Right lobe of liver (tissue), 6 donors: ENCODE results near the gene ARHGAP36. TPM values are rescaled to one million over a fixed set of nuclear protein-coding genes. Genes with fewer than 3 reads are reported as not detected.

ENCODE experiments used
- ATAC-seq, 4 donors: fragments of 200-7000 bp; cut with Tn5 transposase; one replicate each; pipeline ENCODE4 v1.9.1; 2020; ENCODE audit warnings: mild to moderate bottlenecking in 4 of 4, moderate library complexity in 4 of 4
- DNase-seq, 3 donors: peaks; one replicate each; pipeline ENCODE4 v3.0.0-alpha.2; 2020
- H3K27ac ChIP-seq, 3 donors: fragments of 200-600 bp; one replicate each; pipeline ENCODE4 v1.8.0; 2022
- H3K27me3 ChIP-seq, 2 donors: fragments of 200-600 bp; one replicate each; pipeline ENCODE4 v1.8.0; 2022
- H3K36me3 ChIP-seq, 4 donors: fragments of 200-600 bp; sonication (generic) in 1 of 4; one replicate each; pipeline versions ENCODE4 v1.5.1 to v1.8.0; 2017 to 2022; ENCODE audit warnings: control low read depth in 1 of 4
- H3K4me1 ChIP-seq, 4 donors: fragments of 200-600 bp; sonication (generic) in 1 of 4; one replicate each; pipeline versions ENCODE4 v1.5.1 to v1.8.0; 2017 to 2022; ENCODE audit warnings: control low read depth in 1 of 4
- H3K4me3 ChIP-seq, 3 donors: fragments of 200-600 bp; one replicate each; pipeline ENCODE4 v1.8.0; 2022
- H3K9me3 ChIP-seq, 4 donors: fragments of 200-600 bp; sonication (generic) in 1 of 4; one replicate each; pipeline versions ENCODE4 v1.5.1 to v1.8.0; 2017 to 2022; ENCODE audit warnings: control low read depth in 1 of 4
- POLR2A ChIP-seq: fragments of 450-650 bp; IDR thresholded peaks from one replicate; pipeline ENCODE4 v1.6.1; 2017; ENCODE audit warnings: antibody characterized with exemption, mild to moderate bottlenecking
- WGBS: methylation state at CpG from one replicate; pipeline ENCODE4 v1.1.6; 2018; ENCODE audit warnings: low coverage, low lambda C conversion rate; ENCODE audit not compliant: insufficient coverage; ENCODE audit errors: missing lambda C conversion rate; 5-methylcytosine and 5-hydroxymethylcytosine counted together
- intact Hi-C, 2 donors: fragments of 100-400 bp; cut with DNase I; formaldehyde crosslinking; loops; one replicate each; pipeline versions ENCODE4 v1.11.2 to v1.14.1; 2022
- total RNA-seq, 6 experiments: library from RNA; depleted of rRNA in 2 of 6; stranded (reverse); fragments of >200 nt in 2 of 6; fragmentation: NEBNext Ultra II Directional in 3 of 6; extraction: Animal tissue kit (Norgen Biotek cat#: 25700) in 3 of 6; gene quantifications; one replicate each; pipeline versions ENCODE4 v1.1.0 to v1.2.4, GENCODE V29; 2016 to 2023
- TF ChIP-seq, protein P1 (sequence below), 4 donors: fragments of 200-600 bp in 3 of 4; fragments of 450-650 bp in 1 of 4; IDR thresholded peaks; one replicate each; pipeline versions ENCODE4 v1.5.1 to v1.8.0; 2016 to 2022; ENCODE audit warnings: antibody characterized with exemption in 4 of 4, mild to moderate bottlenecking in 2 of 4
- donor health status: DM: no; HTN: yes; CAD: no.
- donor health status: DM: no; HTN: no; CAD: no.
- donor health status: DM: no; HTN: no; CAD: no.
- donor health status: DM: no; HTN: yes; CAD: no.
- donor health status: DM: no; HTN: yes; CAD: no.

Gene ARHGAP36
- total RNA-seq, 6 experiments from 2014 or later: not detected

DNA sequence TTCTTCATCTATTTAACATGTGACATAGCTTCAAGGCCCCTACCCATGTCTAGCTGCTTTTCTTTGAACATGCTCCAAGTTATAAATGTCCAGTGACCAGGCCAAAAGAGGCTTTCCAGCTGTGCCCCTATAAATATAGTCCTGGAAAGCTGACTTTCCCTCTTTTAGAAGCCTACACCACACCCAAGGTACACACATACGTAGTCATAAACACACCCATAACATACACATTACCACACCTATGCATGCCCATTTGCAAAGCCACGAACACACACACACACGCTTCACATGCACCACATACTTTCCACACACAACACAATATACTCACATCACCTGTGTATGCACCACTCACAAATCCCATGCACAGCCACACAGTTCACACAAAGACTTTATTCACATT lies 2.0 kb downstream of the ARHGAP36 start:
- no peaks in the 10 kb centered on the region for H3K4me1 ChIP-seq
- H3K4me3 ChIP-seq: no peak overlapping the region
- no peaks in the 10 kb centered on the region for H3K36me3 ChIP-seq
- ATAC-seq (no peak), DNase-seq (no peak)
- no peak for TF ChIP-seq POLR2A
- TF ChIP-seq, protein P1, sequence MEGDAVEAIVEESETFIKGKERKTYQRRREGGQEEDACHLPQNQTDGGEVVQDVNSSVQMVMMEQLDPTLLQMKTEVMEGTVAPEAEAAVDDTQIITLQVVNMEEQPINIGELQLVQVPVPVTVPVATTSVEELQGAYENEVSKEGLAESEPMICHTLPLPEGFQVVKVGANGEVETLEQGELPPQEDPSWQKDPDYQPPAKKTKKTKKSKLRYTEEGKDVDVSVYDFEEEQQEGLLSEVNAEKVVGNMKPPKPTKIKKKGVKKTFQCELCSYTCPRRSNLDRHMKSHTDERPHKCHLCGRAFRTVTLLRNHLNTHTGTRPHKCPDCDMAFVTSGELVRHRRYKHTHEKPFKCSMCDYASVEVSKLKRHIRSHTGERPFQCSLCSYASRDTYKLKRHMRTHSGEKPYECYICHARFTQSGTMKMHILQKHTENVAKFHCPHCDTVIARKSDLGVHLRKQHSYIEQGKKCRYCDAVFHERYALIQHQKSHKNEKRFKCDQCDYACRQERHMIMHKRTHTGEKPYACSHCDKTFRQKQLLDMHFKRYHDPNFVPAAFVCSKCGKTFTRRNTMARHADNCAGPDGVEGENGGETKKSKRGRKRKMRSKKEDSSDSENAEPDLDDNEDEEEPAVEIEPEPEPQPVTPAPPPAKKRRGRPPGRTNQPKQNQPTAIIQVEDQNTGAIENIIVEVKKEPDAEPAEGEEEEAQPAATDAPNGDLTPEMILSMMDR (IDR thresholded peaks at IDR 0.05): no peak
- WGBS: 81% methylated on average over 3 of the region's 3 CpGs
- no peak overlapping the region for H3K27ac ChIP-seq
- no peaks in the 10 kb centered on the region for H3K9me3 ChIP-seq
- peaks cover 0 to 16% of the 10 kb centered on the region in 2 donors for H3K27me3 ChIP-seq
- intact Hi-C loops: no loop called here

DNA sequence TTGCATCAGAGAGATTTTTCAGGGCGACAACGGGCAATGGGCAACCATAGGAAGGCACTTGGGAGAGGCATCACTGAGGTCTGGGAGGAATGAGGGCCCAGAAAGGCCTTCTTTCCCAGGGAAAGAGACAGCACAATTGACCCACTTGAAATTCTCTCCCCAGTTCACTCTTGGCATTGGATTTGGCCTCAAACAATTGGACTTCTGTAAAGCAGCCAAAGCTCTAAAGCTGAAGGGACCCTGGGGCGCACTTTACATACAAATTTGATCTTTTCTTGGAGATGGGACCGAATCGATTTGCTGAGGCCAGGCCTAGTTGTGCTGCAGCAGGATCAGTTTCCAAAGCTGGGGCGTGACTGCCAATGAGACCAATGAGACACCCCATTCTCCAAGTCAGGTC lies 3.2 kb downstream of the ARHGAP36 start:
- no peaks in the 10 kb centered on the region for H3K36me3 ChIP-seq
- H3K9me3 ChIP-seq: no peaks in the 10 kb centered on the region
- no peak overlapping the region for H3K27ac ChIP-seq
- H3K27me3 ChIP-seq: peaks cover 0 to 16% of the 10 kb centered on the region in 2 donors
- WGBS: 55% methylated on average over 3 of the region's 6 CpGs
- no peak for TF ChIP-seq POLR2A
- TF ChIP-seq, protein P1 (IDR thresholded peaks at IDR 0.05): no peak
- no peak for DNase-seq
- intact Hi-C loops: no loop called here
- H3K4me3 ChIP-seq: no peak overlapping the region
- ATAC-seq: no peak
- H3K4me1 ChIP-seq: no peaks in the 10 kb centered on the region

DNA sequence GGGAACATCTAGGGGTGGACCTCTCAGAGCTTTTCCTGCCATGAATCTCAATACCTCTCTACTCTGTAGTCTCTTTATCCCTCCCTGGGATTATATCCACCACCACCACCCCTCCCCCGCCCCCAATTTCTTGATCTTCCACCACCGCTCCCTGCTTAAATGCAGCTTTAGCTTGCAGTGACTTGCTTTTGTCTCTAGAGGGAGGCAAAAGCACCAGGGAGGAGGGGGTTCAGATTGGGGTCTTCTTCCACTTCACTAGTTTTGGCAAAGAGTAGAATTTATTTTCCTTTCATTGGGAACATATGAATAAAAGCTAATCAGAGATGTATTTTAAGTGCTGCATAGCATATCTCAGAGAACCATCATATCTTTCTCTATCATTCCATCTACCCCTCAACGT lies 5.5 kb downstream of the ARHGAP36 start:
- no peaks in the 10 kb centered on the region for H3K9me3 ChIP-seq
- H3K4me1 ChIP-seq: no peaks in the 10 kb centered on the region
- no peaks in the 10 kb centered on the region for H3K36me3 ChIP-seq
- no peaks in the 10 kb centered on the region for H3K27me3 ChIP-seq
- intact Hi-C loops: no loop called here
- WGBS: 19% methylated on average over 3 of the region's 3 CpGs
- no peak for ATAC-seq
- H3K4me3 ChIP-seq: no peak overlapping the region
- no peak overlapping the region for H3K27ac ChIP-seq
- TF ChIP-seq, protein P1 (IDR thresholded peaks at IDR 0.05): no peak
- TF ChIP-seq POLR2A: no peak
- no peak for DNase-seq

DNA sequence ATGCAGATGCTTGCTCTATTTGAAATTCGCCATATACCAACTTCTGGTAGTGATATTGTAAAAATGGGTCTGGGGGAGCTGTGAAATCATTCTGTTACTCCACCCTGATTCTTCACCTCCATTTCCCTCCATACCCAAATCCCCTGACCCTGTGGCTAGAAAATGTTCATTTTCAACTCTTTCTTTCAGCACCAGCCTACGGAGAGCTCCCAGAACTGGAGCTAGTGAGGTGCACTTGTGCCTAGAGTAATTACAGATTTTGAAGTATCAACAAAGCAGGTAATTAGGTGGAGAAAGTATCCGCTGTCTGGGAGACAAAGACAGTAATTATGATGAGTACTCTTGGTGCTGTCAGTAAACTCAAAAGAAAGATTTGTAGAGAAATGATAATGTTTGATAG lies 8.1 kb downstream of the ARHGAP36 start:
- no peaks in the 10 kb centered on the region for H3K36me3 ChIP-seq
- ATAC-seq (no peak), DNase-seq (no peak)
- no peaks in the 10 kb centered on the region for H3K9me3 ChIP-seq
- no peaks in the 10 kb centered on the region for H3K4me1 ChIP-seq
- no peak for TF ChIP-seq POLR2A
- TF ChIP-seq, protein P1 (IDR thresholded peaks at IDR 0.05): no peak
- WGBS: 32% methylated on average over 3 of the region's 3 CpGs
- no peak overlapping the region for H3K4me3 ChIP-seq
- no peak overlapping the region for H3K27ac ChIP-seq
- H3K27me3 ChIP-seq: no peaks in the 10 kb centered on the region
- intact Hi-C loops: no loop called here

DNA sequence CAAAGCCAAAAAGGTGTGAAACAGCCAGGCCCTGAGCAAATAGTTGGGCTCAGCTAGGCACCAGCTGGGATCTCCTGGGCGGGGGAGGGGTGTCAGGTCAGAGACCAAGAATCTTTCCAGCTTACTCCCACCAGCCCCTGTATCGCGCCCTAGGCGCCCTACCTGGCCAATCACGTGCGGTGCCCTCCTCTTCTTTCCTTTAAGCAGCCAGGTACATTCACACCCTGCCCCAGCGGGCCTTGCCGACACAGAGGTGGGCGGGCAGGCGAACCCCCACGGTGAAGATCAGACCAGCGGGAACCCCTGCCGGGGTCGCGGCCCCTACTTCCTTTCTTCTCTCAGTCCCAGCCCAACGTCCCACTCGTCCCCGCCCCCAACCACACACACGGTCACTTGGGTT lies 9.1 kb downstream of the ARHGAP36 start:
- 13% methylated on average over 4 of the region's 19 CpGs for WGBS
- Histone ChIP-seq H3K4me3 (no peak overlapping the region), H3K27ac (no peak overlapping the region), H3K9me3 (no peaks in the 10 kb centered on the region), H3K4me1 (no peaks in the 10 kb centered on the region), H3K27me3 (no peaks in the 10 kb centered on the region), H3K36me3 (no peaks in the 10 kb centered on the region)
- ATAC-seq (no peak), DNase-seq (no peak)
- intact Hi-C loops: no loop called here
- TF ChIP-seq, protein P1 (IDR thresholded peaks at IDR 0.05): no peak
- no peak for TF ChIP-seq POLR2A
